HG03342 (cell line): ENCODE measurements around the gene MTA2.

ENCODE experiments used
- ATAC-seq: cut with Tn5 transposase; IDR thresholded peaks from one replicate; pipeline ENCODE4 v1.9.1; 2021; ENCODE audit warnings: mild to moderate bottlenecking, moderate library complexity; ENCODE audit not compliant: unreplicated experiment

The MTA2 gene

DNA sequence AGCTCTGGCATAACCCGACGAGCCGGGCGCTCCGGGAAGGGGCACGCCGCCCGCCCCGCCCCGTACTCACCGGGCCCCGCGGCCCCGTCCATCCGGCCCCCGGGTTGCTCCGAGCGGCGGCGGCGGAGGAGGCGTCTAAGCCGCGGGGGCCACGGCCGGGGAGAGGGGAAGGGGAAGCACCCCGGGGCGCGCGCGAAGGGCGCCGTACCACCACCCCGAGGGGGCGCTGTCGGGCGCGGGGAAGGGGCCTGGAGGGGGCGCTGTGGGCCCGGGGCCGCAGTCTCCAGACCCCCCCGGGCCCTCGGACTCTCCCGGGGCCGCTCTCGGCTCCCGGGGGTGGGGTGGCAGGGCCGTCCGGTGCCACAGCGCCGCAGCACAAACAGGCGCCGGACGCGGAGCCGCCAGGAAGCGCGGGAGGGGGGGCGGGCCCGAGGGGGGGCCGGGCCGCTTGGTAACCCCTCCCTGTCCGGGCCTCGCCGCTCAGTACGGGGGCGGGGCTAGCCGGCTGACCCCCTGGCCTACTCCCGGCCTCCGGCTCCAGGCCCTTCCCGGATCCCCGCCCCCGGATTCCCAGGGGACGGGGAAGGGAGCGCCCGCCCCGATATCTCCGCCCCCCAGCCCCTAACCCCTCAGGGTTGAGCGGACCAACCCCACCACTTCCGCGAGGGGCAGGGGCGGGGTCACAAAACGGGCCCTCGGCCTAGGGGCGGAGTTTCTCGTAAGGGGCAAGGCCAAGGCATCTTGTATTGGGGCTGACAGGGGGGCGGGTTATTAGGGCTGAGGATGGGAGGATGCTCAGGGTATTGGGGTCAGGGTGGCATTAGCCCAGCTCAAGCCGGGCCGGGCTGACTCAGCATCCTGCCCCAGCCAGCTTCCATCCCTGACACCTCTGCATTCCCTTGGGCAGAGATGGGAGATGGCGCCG lies 11.0 kb upstream of the MTA2 start, which contains the start of the genes EML3 and ROM1:
EML3 (minus strand) TSS at position 410 of the 925 bp plus-strand sequence; CDS start at position 92, 318 bp downstream.
ROM1 (plus strand) TSS at position 892 of the 925 bp plus-strand sequence; CDS start at position 917, 25 bp downstream.
- ATAC-seq: peak; percentile 71

DNA sequence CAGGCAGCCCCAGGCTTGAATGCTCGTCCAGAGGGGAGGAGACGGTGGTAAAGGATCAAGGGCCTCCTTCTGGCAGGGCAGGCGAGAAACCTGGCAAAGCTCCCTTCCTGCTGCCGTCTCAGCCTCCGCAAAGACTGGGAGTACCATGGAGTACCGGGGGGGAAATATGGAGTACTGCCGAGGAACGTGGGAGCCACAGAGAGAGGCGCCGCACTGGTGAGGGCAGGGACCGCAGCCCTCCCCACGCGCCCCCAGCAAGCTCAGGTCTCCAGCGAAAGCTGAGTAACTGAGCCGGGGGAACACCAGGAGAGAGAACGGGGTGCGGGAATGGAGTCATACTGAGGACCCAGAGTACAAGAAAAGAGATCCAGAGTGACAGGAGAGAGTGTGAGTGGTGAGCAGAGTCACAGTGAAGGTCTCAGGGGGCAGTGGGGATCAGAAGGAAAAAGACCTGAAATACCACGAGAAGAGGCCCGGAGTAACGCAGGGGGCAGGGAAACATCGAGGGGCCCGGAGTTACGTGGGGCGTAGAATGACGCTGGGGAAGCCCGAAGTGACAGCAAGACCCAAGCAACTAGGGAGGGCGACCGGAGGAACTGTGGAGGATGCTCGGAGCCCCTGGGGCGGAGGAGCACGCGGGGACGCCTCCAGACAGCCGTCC lies 10.2 kb upstream of the MTA2 start:
- ATAC-seq: no peak

DNA sequence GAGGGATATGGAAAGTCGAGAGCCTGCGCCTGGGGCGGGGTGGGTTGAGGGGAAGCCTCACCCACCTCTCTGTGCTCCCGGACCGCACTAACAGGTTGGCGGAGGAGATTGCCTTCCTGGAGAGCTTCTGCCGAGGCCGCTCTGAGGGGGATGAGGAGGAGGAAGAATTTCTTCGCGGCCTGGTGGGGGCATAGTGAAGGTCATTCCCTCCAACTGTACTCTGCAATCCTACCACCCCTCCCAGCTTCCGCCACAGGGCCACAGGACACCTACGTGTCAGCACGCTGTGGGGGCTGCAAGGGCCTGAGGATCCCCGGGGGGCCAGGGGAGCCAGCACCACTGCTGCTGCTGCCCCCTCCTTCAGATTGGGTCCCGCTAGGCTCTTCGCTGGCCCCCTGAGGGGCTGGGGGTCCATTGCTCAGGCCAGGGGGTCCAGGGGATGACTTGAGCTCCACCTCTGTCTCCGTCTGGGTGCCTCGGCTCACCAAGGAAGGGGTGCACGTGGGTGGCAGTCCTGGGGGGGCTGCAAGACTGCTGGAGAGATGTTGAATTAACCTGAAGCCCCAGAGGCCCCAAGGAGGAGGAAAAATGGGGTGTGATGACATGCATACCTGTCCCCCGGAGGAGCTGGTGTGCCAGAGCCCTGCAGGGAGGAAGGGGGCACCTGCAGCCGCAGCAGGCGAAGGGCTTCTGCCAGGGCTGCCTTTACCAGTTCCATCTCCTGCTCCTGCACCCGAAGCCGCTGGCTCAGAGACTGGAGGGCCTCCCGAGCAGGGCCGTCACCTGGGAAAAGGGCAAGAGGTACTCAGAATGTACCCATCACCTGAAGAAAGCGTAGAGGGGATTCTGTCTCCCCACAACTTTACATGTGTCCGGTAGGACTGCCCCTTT lies 9.4 kb upstream of the MTA2 start:
- no peak for ATAC-seq

DNA sequence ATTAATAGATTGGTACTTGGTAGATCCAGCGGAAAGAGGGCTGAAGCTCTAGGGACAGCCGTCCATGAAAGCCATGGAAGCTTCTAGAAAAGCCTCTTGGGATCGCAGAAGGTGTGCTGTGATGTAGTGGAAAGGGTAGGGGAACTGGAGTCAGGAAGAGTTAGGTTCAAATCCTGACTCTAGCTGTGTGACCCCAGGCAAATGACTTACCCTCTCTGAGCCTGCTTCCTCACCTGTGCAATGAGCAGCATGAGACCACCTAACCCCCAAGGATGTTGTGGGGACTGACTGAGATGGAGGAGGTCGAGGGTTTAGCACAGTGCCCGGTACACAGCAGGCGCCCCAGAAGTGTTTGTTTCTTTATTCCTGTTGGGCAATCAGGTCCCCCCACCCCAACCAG lies 8.7 kb upstream of the MTA2 start:
- ATAC-seq: no peak

DNA sequence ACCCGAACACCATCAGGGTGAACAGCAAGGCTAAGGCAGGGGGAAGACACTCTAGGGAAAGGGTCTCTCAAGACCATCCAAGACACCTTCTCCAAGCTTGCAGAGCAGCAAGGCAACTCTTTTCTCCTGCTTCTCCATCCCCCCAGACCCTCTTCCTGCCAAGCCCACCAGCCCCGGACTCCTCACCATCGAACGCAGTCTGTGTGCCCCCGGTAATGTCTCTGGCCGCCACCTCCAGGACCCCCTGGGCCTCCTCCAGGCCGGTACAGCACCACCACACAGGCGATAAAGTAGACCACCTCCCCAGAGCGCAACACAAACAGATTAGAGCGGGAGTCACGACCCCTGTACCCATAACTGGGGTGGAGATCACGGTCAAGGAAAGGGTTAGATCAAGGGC lies 7.1 kb upstream of the MTA2 start:
- ATAC-seq: no peak

DNA sequence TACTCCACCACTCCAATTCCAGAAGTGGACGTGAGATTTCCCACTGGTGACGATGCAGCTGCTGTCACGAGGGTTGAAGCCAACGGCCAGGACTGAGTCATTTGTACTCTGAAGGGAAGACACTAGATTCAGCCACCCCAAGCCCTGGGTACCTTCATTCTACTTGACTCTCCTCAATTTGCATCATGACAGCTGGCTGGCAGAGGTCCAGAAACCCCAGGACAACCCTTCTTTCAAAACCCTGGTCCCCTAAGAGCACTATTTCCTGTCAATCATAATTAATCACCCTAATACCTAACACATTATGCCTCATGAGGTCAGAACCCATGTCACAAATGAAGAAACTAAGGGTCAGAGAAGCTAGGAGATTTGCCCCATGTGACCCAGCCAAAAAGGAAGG lies 6.0 kb upstream of the MTA2 start:
- ATAC-seq: no peak

DNA sequence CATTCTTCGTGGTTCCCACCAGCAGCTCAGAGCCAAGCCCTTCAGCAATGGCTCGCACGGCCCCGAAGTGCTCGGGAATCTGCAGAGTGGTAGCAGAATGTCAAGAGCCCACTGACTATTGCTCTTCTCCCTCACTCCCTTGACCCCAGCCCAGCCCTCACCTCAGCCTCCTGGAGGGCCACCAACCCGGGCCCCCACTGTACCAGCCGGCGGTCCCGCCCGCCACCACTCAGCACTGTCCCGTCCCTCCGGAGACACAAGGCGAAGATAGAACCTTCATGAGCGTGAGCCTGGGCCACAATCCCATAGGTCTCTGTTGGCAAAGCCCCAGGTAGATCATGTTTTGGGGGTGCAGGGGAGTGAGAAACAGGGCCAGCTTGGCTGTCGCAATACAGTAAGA lies 4.2 kb upstream of the MTA2 start:
- ATAC-seq: no peak

DNA sequence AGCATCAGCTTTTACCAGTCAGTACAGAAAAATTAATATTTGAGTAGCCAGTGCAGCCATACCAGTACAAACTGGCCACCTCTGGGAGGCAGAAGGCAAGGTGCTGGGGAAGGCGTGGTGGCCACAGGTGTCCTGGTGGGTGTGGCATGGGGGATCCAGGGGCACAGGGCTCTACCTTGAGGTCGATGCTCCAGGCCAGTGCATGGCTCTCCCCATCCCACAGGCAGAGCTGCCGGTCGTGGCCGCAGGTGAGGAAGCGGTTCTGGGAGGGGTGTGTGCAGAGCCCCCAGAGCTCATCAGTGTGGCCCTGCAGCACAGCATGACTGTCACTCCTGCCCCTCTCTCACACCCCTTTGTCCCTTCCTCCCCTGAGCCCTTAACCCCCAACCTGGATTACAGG lies 3.8 kb upstream of the MTA2 start:
- no peak for ATAC-seq

DNA sequence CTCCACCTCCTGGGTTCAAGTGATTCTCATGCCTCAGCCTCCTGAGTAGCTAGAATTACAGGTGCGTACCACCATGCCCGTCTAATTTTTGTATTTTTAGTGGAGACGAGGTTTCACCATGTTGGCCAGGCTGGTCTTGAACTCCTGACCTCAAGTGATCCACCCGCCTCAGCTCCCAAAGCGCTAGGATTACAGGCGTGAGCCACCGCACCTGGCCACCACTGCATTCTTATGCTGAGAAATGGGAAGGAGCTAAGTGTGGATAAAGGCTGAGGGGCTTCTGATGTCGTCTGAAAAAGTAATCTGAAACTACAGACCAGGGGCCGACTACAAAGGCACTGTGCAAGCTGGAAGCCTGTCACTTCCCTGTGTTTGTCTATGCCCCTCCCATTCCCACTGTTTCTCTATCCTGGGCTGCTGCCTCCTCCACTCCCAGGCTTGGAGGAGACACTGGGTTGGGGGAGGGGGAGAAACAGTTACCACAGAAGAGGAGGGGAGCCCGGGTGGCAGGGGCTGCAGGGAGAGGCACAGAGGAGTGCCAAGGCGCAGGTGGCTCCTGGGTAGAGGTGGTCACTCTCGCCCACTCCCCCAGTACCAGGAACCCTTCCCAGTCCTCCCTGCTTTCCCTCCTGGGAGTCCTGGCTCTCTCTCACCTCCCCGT lies 2.9 kb upstream of the MTA2 start:
- ATAC-seq: no peak

DNA sequence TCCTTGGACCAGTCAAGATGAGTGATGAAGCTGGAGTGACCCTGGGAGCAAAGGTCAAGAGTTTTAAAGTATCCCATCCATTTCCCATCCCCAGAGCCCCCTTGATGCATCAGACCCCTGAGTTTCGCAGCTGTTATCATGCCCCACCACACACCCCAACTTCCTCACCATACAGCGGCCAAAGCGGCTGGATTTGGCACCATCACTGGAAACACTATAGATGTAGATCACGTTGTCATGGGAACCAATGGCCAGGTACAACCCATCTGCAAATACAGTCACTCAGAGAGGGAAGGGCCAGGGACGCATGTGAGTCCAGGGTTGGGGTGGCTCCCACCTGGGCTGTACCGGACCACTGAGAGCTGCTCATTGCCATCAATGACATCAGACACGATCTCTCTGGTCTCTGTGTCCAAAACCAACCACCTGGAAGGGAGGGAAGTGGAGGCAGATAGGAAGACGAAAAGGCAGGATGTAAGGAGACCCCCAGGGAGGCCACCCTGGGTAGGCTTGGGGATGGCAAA lies 2.2 kb upstream of the MTA2 start:
- ATAC-seq: no peak

DNA sequence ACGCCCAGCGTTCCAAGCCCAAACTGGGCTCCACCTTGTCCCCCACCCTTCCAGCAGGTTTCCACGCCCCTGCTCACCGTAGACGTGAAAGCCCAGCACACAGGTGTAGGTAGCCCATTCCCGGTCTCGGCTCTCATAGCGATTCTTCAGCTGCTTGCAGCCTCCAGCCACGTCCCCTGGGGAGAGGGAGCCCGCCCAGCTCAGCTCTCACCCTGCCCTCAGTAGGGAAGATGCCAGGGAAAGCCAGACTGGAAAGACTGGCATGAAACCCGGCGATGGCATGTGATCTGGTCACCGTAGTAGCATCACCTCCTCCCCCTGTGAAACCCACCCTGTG lies 1.4 kb upstream of the MTA2 start:
- no peak for ATAC-seq

DNA sequence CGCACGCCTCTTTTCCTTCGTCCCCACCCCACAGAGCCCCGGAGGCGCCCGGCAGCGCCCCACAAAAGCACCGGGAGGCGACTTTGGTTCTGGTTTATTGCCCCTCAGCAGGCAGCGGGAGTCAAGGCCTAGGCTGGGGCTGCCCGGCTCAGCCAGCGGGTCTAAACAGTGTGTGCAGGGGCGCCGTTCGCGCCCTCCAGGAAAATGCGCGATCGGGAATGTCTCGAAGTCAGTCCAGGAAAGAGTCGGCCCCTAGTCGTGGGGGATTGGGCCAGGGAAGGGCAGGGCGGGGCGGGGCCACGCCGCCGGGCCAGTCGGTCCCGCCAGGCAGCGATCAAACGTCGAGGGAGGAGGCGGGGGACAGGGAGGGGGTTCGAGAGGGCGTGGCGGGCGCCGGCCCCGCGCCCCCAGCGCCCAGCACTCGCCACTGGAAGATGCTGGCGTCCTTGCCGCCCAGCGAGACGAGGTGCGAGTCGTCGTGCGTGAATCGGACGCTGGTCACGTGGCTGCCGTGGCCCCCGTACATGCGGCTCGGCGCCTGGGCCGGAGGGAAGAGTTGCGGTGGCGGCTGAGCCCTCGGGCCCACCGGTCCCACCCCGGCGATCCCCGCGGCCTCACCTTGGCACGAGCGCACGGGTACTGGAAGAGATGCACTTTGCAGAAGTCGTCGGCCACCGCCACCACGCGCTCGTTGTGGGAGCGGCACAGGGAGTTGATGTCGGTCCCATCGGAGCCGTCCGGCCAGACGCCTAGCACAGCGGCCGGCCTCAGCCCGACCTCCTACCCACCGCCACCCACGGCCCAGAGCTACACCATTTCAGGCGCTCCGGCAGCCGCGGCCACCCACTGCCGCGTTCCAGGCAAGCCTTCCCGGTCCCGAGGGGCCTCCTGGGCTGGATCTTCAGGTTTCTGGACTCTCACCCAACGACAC lies 741 bp upstream of the MTA2 start:
- no peak for ATAC-seq

DNA sequence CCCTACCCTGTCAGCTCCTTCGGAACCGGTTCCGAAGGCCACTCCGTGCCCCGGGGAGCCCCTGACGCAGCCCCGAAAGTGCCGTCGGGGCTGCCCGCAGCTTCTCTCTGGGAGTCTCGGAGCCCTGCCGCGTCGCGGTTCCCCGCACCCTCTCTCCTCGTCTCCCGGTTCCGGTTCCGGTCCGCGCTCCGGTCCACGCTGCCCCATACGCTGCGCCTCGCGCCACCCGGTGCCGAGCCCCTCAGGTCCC lies 618 bp downstream of the MTA2 start:
- no peak for ATAC-seq

DNA sequence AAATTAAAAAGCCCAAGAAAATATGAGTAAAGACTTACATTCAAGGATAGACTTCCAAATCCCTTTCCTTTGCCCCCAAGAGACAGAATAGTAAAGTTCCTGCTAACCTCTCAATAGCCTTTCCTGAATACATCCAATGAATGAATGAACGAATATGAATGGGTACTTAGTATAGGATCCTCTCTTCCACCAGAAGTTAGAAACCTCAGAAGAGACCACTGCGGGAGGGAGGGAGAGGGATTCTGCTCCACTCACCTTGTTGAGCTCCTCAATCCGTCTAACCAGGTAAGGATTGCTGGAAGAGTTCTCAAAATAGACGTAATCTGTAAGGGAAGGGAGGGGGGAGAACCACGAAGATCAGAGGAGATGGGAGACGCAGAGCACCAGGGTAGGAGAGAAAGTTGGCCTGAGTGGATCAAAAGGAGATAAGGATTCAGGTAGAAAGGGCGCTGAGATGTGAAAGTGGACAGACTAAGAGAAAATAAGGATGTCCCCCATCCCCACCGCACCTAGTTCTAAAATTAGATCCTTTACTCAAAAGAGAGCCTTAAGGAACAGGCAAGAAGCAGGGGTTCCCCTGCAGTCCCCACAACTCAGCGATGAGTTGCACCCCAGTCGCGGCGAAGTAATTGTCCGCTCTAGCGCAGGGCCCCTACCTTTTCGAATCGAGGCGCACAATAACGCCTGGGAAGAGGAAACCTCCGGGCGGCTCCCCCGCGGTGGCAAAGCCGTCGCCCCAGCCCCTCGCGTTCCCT lies 1.1 kb downstream of the MTA2 start:
- ATAC-seq: peak; percentile 0

DNA sequence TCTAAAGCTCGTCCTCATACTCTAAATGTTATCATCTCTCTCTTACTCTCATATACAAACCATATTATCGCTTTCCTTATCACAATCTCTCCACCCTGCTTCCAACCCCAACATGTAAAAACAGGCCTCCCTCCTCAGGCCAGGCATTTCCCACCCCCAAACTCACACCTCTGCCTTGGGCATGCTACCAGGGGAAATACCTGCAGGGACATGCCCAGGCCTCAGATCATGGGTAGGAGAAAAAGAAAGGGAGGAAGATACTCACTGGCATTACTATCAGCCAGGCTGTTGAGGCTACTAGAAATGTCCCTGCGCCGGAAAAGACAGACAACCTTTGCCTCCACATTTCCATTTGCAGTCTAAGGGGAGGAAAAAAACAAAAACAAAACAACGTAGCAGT lies 1.8 kb downstream of the MTA2 start:
- no peak for ATAC-seq

DNA sequence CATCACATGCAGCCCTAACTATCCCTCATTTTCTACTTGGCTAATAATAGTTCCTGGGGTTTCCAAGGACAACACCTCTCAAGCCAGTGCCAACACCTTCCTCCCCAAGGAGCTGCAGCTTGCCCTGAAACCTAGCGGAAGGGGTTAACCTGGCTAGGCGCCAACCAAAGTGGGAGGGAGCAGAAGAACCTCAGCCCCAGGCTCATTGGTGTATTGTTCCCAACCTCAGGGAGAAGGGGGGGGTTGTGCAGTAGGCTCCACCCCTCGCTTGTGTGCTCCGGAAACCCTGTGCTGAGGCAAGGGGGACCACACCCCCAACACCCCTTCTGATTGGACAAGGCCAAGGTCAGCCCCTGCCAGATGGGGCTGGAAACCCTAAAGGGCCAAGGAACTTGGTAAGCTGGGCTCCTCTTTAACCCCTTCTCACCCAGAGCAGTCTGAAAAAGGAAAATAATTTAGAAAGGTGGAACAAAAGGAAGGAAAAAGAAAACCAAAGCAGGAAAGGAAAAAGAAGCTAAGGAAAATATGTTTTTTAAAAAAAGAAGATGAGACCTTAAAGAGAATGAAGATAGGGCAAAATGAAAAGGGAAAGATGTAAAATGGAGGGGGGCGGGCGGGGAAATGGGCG lies 2.5 kb downstream of the MTA2 start:
- peak; percentile 46 for ATAC-seq

DNA sequence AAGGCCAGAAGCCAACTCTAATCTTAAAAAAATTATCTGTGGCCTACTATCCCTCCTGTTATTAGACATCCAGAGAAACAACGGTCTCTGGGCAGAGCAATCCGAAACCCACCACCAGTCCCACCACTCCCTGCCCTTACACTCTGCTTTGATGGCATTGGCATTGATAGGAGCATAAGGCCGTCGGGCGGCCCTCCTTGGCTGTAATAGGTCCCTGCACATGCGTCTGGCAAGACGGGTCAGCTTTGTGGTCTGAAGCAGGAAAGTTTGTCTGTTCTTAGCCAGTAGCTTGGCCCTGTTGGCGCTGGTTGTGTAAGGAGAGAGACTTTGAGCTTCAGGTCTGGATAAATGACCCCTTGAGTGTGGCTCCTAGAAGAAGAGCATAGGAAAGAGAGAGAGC lies 6.5 kb downstream of the MTA2 start:
- ATAC-seq: no peak

DNA sequence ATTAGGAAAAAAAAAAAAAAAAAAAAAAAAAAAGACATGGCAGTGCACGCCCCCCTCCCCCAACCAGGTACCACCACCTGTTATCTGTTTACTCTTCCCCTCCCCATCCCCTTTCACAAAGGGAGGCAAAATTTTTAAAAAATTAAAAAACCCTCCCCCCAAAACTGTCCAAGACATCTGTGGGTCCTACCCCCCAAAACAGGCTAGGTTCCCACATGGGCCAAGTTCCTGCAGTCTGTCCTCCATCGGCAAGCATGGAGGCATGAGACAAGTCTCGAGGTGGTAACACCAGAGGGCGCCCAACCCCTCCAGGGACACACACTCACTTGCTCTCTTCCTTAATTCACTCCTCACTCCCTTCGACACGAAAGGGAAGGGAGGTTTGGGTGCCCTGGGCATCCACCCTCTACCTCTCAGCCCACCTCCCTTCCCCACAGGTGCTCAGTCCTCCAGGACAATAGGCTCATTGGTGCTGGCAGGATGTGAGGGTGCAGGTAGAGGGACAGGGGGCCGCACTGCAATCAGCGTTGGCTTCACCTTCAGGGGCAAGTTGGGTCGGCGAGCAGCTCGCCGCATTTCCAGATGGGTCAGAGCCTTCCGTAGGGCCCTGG lies 8.1 kb downstream of the MTA2 start:
- no peak for ATAC-seq
